Neural crest cell (in vitro differentiated cells): ENCODE results near the gene NRXN3. TPM values are rescaled to one million over a fixed set of nuclear protein-coding genes. Genes with fewer than 3 reads are reported as not detected.
A peak's percentile ranks its signal among the peaks of the same experiment; 100 is the strongest.

Experiments used
- DNase-seq: peaks from one replicate; pipeline ENCODE4 v3.0.0; 2021; ENCODE audit warnings: low read depth, mixed read lengths, low spot score
- H3K27ac Mint-ChIP-seq: one replicate; pipeline ENCODE4 v1.8.0; 2021; ENCODE audit warnings: mild to moderate bottlenecking, mixed read lengths; ENCODE audit not compliant: unreplicated experiment
- H3K27me3 Mint-ChIP-seq: 2 replicates; pipeline ENCODE4 v1.8.0; 2021; ENCODE audit warnings: low read depth, mild to moderate bottlenecking, mixed read lengths
- H3K36me3 Mint-ChIP-seq: 2 replicates; pipeline ENCODE4 v1.8.0; 2021; ENCODE audit warnings: low read depth, mild to moderate bottlenecking, mixed read lengths
- H3K4me1 Mint-ChIP-seq: 2 replicates; pipeline ENCODE4 v1.8.0; 2021; ENCODE audit warnings: mixed read lengths
- H3K4me3 Mint-ChIP-seq: one replicate; pipeline ENCODE4 v1.8.0; 2021; ENCODE audit warnings: mild to moderate bottlenecking, mixed read lengths
- H3K9me3 Mint-ChIP-seq: 2 replicates; pipeline ENCODE4 v1.8.0; 2021; ENCODE audit warnings: mixed read lengths
- CTCF ChIP-seq: fragments of 200-600 bp; sonication (generic); conservative IDR thresholded peaks from 2 replicates; pipeline ENCODE4 v1.5.0; 2021; ENCODE audit warnings: antibody characterized with exemption, mild to moderate bottlenecking
- total RNA-seq: library from RNA; stranded (reverse); gene quantifications from 2 replicates; pipeline ENCODE4 v1.2.1, GENCODE V29; 2021

NRXN3 gene
- total RNA-seq, 1 donor from 2014 or later = 2.5 TPM

GRCh38 chr14:78992867-78993266, 822.7 kb downstream of the NRXN3 start:
- no peak overlapping the region for H3K4me3 Mint-ChIP-seq
- no peaks in the 10 kb centered on the region for H3K36me3 Mint-ChIP-seq
- TF ChIP-seq CTCF = no peak
- no peak for DNase-seq
- no peaks in the 10 kb centered on the region for H3K9me3 Mint-ChIP-seq
- no peak overlapping the region for H3K27ac Mint-ChIP-seq
- peaks cover 6% of the 10 kb centered on the region for H3K4me1 Mint-ChIP-seq
- peaks cover 21% of the 10 kb centered on the region for H3K27me3 Mint-ChIP-seq

GRCh38 chr14:78997811-78998210, 827.6 kb downstream of the NRXN3 start:
- no peak overlapping the region for H3K27ac Mint-ChIP-seq
- no peak overlapping the region for H3K4me3 Mint-ChIP-seq
- no peaks in the 10 kb centered on the region for H3K27me3 Mint-ChIP-seq
- H3K36me3 Mint-ChIP-seq = no peaks in the 10 kb centered on the region
- DNase-seq = no peak
- TF ChIP-seq CTCF = no peak
- no peaks in the 10 kb centered on the region for H3K4me1 Mint-ChIP-seq
- H3K9me3 Mint-ChIP-seq = no peaks in the 10 kb centered on the region

- Mint-ChIP-seq H3K4me1 (no peaks in the 10 kb centered on the region), H3K27me3 (no peaks in the 10 kb centered on the region), H3K36me3 (no peaks in the 10 kb centered on the region), H3K27ac (no peak overlapping the region), H3K9me3 (no peaks in the 10 kb centered on the region), H3K4me3 (no peak overlapping the region)
- TF ChIP-seq CTCF = no peak
- no peak for DNase-seq
Measured at GRCh38 chr14:79009286-79009685, 839.1 kb downstream of the NRXN3 start.

GRCh38 chr14:79011091-79011919, 841.1 kb downstream of the NRXN3 start:
- H3K36me3 Mint-ChIP-seq = no peaks in the 10 kb centered on the region
- no peak overlapping the region for H3K27ac Mint-ChIP-seq
- H3K9me3 Mint-ChIP-seq = no peaks in the 10 kb centered on the region
- H3K4me3 Mint-ChIP-seq = no peak overlapping the region
- no peaks in the 10 kb centered on the region for H3K27me3 Mint-ChIP-seq
- peak; percentile 70 for TF ChIP-seq CTCF
- DNase-seq = no peak
- no peaks in the 10 kb centered on the region for H3K4me1 Mint-ChIP-seq

- Mint-ChIP-seq H3K27me3 (no peaks in the 10 kb centered on the region), H3K27ac (no peak overlapping the region), H3K9me3 (no peaks in the 10 kb centered on the region), H3K4me3 (no peak overlapping the region), H3K36me3 (no peaks in the 10 kb centered on the region), H3K4me1 (no peaks in the 10 kb centered on the region)
- TF ChIP-seq CTCF = no peak
- no peak for DNase-seq
Measured at GRCh38 chr14:79011920-79012204, 841.7 kb downstream of the NRXN3 start.
